Measurements from ENCODE around the gene NEUROD2.

GRCh38 chr17:39641097-39641496 lies 33.4 kb upstream of the NEUROD2 start:
- TF ChIP-seq, protein P1, sequence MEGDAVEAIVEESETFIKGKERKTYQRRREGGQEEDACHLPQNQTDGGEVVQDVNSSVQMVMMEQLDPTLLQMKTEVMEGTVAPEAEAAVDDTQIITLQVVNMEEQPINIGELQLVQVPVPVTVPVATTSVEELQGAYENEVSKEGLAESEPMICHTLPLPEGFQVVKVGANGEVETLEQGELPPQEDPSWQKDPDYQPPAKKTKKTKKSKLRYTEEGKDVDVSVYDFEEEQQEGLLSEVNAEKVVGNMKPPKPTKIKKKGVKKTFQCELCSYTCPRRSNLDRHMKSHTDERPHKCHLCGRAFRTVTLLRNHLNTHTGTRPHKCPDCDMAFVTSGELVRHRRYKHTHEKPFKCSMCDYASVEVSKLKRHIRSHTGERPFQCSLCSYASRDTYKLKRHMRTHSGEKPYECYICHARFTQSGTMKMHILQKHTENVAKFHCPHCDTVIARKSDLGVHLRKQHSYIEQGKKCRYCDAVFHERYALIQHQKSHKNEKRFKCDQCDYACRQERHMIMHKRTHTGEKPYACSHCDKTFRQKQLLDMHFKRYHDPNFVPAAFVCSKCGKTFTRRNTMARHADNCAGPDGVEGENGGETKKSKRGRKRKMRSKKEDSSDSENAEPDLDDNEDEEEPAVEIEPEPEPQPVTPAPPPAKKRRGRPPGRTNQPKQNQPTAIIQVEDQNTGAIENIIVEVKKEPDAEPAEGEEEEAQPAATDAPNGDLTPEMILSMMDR (IDR thresholded peaks at IDR 0.05) = no peak
- no peak for TF ChIP-seq POLR2A (IDR thresholded peaks at IDR 0.05)
